ENCODE measurements around the gene IGF2BP1.
"Not testable (repeated sequence)": the region's sequence is repeated elsewhere in the genome, so short reads cannot be mapped to it uniquely, and the experiment has no call there.

The IGF2BP1 gene

GRCh38 chr17:49055181-49055927 is 58.2 kb downstream of the IGF2BP1 start:
- no peak for DNase-seq

DNA sequence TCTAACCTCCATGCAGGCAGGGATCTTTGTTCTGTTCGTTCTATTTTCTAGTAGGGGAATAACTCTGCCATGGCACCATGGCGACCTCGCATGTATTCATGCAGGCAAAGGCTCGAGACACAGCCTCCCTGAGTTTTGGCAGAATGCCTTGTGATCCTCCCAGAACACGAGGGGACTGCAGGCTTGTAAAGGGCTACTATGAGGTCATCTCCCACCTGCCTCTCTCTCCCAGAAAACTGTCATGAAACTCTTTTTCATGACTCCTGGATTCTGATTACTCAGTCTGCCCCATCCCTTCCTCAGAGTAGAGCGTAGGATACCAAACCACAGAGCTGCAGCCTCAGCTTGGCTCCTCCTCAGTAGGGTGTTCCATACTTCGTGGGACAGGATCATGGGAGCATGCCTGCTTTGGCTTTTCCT is 64.3 kb downstream of the IGF2BP1 start:
- no peak for DNase-seq

DNA sequence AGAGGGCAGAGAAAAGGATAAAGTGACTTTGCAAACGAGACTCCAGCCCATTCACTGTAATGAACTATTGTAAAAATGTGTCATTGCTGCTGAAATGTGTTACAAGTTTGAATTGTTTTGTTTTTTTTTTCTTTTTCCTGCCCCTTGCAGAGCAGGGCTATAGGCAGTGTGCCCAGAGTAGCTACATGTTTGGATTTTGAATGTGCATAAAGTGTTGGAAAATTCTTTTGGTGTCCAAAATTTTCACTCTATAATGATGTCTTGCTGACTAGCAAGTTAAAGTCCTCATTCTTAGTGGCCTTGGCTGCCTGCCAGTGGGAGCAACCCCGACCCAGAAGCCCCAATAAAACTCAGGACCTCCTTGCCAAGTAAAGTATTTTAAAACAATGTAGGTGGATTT is 66.5 kb downstream of the IGF2BP1 start:
- no peak for DNase-seq

DNA sequence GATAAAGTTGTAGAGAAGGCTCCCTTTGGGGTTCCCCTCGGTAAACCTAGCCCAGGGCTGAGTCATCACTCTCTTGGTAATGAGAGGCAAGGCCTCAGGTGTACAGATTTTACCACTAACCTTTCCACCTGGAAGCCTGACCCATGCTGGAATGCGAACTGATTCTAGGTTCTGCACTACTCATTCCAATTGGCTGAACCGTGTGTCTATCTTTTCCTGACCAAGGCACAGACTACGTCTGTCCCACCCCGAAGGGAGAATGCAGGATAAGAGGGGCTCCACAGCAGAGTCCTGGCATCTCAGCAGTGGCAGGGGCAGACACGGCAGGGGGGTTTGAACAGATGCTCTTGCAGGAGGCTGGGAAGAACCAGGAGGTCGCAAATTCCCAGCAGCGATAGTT is 70.0 kb downstream of the IGF2BP1 start:
- DNase-seq = no peak

DNA sequence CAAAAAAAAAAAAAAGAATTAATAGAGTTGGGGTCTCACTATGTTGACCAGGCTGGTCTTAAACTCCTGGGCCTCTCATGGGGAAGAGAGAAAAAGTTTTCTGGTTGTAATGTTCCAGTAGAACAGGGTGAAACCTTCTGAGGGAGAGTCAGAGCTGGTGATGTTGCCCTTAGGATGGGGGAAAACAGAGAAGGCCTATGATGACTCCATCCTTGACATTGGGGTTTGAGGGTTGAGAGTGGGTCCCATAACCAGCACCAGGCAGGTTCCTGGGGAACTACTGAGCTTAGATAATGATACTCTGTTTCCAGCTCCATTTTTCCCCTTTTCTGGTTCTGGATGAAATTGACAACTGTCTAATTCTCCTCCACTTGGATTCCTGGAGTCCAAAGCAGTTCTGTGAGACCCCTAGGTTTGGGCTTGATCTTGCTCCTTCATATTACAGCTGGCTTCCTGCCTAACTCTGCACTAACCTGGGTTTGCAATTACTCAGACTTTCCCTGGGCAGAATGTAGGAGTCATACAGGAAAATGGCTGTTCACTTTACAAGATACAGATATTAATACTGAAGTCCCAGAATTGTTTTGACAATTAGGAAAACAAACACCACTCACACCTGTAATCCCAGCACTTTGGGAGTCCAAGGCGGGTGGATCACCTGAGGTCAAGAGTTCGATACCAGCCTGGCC is 72.5 kb downstream of the IGF2BP1 start:
- no peak for DNase-seq

DNA sequence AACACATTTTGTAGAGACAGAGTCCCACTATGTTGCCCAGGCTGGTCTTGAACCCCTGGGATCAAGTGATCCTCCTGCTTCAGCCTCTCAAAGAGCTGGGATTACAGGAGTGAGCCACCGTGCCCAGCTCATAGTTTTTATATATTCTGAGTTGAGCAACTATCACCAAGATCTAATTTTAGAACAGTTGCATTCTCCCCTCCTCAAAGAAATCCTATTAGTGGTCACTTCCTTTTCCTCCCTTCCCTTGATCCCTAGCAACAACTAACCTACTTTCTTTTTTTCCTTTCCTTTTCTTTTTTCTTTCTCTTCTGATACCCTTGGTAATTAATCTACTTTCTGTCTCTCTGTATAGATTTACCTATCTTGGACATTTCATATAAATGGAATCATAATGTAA is 73.9 kb downstream of the IGF2BP1 start:
- no peak for DNase-seq

DNA sequence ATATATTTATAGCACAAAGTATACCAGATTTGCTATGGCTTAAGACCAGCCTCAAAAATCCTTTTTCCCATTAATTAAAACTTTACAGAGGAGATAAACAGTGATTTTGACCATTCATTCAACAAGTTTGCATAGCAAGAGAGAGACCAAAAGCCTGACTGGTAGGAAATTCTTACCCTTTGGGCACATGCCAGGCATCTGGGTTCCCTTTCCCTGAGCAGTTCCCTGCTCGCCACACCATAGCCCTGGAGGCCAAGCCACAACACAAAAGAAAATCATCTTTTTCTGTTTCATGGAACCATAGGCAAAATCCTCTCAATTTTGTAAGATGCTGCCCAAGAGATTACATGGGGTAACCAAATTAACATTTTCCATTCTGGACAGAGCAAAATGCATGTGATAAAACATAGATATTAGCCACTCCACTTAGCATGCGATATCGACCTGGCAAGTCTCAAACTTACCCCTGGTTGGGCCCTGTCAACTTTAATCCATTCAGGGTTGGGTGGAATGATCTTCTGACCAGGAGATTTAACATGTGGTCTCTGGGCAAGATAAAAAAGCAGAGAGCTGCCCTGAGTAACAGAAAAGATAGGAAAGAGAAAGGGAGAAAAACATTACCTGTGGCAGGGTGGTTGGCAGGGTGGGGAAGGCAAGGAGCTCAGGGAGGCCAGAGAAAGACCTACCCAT is 77.8 kb downstream of the IGF2BP1 start:
- DNase-seq = no peak

- DNase-seq = no peak
Measured at GRCh38 chr17:49076573-49077384, 79.6 kb downstream of the IGF2BP1 start.

- DNase-seq = no peak
Measured at GRCh38 chr17:49078248-49078647, 81.1 kb downstream of the IGF2BP1 start.

DNA sequence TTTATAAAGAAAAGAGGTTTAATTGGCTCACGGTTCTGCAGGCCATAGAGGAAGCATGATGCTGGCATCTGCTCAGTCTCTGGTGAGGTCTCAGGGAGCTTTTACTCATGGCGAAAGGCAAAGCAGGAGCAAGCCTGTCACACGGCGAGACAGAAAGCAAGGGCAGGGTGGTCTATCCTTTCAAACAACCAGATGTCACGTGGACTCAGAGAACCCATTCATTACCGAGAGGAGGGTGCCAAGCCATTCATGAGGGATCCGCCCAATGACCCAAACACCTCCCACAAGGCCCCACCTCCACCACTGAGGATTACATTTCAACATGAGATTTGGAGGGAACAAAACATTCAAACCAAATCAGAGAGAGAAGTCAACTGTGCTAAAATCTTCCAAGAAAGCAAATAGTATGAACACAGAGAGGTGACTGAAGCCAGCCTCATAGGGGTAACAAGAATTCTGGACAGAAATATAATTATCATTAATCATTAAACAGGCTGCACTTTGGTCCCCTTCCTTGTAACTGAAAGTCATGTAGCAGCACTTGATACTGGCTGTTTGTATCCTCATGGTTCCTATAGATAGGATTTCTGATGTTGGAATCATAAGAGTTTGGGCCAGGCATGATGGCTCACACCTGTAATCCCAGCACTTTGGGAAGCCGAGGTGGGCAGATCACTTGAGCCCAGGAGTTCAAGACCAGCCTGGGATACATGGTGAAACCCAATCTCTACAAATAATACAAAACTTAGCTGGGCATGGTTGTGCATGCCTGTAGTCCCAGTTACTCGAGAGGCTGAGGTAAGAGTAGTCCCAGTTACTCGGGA is 82.9 kb downstream of the IGF2BP1 start:
- no peak for DNase-seq

GRCh38 chr17:49082231-49082630 is 85.0 kb downstream of the IGF2BP1 start:
- DNase-seq = no peak

- DNase-seq = not testable (repeated sequence)
Measured at GRCh38 chr17:49085046-49085445, 87.9 kb downstream of the IGF2BP1 start.

GRCh38 chr17:49085565-49086315 is 88.6 kb downstream of the IGF2BP1 start:
- DNase-seq = no peak

DNA sequence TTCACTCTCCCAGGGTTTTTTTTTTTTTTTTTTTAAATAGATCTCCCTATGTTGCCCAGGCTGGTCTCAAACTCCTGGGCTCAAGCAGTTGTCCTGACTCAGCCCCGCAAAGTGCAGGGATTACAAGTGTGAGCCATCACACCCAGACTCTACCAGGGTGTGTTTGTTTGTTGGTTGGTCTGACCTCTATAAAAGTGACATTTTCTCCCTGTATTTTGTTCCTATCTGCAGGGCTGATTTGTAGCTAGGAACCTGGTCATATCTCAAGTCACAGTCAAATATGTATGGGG is 89.1 kb downstream of the IGF2BP1 start:
- no peak for DNase-seq

DNA sequence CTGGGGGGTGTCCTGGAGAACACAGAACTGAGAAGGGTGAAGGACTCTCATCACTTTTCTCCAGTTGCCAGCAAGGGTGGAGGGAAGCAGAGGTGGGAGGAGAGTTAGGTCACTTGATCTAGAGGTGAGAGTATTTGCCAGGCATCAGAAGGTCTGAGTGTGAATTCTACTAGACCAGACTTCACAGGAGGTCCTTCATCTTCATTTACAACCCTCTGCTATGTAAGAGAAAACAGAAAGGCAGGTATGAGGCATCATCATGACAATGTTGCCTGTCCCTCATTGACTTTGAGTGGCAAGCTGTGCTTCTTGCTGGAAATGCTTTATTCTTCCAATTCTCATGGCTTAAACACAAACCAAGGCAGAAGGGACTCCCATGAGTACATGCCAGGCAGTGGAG is 89.5 kb downstream of the IGF2BP1 start:
- no peak for DNase-seq

- DNase-seq = no peak
Measured at GRCh38 chr17:49089094-49089493, 91.9 kb downstream of the IGF2BP1 start.

DNA sequence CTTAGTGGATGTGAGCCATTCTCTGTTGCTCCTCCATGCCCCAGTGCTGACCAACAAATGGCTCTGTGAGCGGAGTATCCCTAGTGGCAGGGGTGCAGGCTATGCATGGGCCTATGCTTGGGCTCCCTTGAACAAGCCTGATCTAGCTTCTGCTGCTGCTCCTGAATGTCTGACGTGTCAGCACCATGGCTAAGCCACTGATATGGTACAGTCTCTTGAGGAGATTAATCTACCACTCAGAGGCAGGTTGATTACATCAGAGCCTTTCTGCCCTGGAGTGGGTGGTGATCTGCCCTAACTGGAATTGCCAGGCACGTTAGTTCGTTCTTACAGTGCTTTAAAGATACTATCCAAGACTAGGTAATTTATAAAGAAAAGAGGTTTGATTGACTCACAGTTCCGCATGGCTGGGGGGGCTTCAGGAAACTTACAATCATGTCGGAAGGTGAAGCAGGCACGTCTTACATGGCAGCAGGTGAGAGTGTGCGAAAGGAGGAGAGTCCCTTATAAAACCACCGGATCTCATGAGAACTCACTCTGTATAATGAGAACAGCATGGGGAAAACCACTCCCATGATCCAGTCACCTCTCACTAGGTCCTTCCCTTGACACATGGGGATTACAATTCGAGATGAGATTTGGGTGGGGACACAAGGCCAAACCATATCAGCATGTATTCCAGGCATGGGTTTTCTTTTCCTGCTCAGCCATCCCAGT is 93.9 kb downstream of the IGF2BP1 start:
- DNase-seq = no peak

DNA sequence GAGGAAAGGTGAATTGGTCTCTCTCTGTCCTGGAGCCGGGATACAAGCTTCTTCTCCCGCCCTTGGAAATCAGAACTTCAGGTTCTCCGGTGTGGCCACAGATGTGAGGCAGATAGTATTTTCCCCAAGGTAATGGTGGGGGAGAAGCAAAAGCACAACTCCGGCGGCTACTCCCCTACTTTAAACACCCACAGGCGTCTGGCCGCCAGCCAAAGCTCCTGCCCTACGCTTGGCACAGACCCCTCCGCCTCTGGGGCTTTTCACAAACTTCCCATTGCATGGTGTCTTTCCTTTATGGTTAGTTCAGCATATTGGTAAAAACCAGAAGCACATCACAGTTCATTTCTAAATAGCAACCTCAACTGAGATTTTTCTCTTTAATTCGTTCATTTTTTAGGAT is 95.9 kb downstream of the IGF2BP1 start:
- DNase-seq = no peak

DNA sequence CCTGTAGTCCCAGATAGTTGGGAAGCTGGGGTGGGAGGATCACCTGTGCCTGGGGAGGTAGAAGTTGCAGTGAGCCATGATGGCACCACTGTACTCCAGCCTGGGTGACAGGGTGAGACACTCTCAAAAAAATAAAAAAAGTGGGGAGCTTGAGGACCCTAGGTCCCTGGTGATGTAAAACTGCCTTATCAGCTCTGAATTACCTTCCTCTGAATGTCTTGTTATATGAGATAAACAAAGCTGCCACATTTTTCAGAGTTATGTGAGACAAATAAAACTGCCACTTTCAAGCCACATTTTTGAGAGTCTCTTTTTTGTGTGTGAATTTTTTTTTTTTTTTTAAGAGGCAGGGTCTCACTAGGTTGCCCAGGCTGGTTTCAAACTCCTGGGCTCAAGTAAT is 103.4 kb downstream of the IGF2BP1 start:
- DNase-seq = no peak

DNA sequence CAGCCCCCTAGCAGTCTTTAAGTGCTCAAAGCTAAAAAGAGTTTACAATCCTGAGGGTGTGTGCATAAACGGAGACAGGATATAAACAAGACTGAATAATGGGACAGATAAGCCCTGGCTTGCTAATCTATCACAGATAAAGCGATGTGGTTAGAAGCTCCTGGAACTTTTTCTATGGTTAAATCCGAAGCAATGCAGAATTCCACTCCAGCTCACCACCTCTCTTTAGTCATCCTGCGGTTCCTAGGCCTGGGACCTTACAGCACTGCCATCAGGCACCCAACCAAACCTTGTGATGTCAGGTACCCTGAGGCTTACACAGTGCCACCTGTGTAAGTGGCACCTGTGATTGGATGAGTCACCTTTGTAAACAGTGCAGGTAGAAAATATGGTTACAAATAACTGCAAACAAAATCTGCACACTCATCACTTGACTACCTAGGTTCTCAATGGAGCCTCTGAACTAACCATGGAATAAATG is 103.9 kb downstream of the IGF2BP1 start:
- DNase-seq = no peak

DNA sequence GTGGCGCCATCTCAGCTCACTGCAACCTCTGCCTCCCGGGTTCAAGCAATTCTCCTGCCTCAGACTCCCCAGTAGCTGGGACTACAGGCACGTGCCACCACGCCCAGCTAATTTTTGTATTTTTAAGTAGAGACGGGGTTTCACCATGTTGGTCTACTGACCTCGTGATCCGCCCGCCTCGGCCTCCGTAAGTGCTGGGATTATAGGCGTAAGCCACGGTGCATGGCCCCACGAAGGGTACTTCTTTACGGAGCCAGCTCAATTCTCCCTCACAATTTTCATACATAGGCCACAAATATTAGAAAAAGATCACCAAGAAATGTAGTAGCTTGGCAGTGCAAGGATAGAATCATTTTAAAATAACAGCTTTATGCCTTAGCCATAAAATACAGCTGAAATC is 106.2 kb downstream of the IGF2BP1 start:
- DNase-seq = not testable (repeated sequence)
